HepG2 (cell line): ENCODE data around the gene TNFAIP2. TPM values are rescaled to one million over a fixed set of nuclear protein-coding genes. Genes with fewer than 3 reads are reported as not detected.

Source experiments
- ATAC-seq: fragments of 200-7000 bp; cut with Tn5 transposase; 3 replicates; pipeline ENCODE4 v1.9.1; 2020; ENCODE audit warnings: mild to moderate bottlenecking, moderate library complexity
- BruUV-seq: library from RNA; stranded (reverse); fragments of 400-500 nt; replicated peaks from 2 replicates; lab custom pipeline; 2021; lab: Mats Ljungman, UMichigan
- CTCF ChIA-PET: fragments of 300-600 bp; formaldehyde crosslinking; extraction: SDS; loops from one replicate; lab custom pipeline; 2021; ENCODE audit warnings: low total read pairs, inconsistent platforms, low intra/inter-chr PET ratio; lab: Yijun Ruan, JAX
- POLR2A ChIA-PET: fragments of 350-600 bp; sonication (Branson Sonifier 250); formaldehyde crosslinking; loops from one replicate; lab custom pipeline; 2020; ENCODE audit warnings: antibody characterized with exemption, inconsistent platforms; lab: Yijun Ruan, JAX
- DNase-seq: peaks from one replicate; pipeline ENCODE4 v3.0.0-alpha.2; 2015; ENCODE audit warnings: low spot score
- FAIRE-seq: peaks from 3 replicates; lab custom pipeline; 2011; peaks lifted over from hg19 to GRCh38; lab: Jason Lieb, UNC
- H2AFZ ChIP-seq: one replicate; pipeline ENCODE4 v1.6.1; 2011; ENCODE audit warnings: low read length, inconsistent platforms
- H3K27ac ChIP-seq: fragments of 300-600 bp; 3 replicates; pipeline ENCODE4 v1.8.0; 2011; ENCODE audit warnings: mixed run types, mild to moderate bottlenecking, mixed read lengths, low read length, inconsistent platforms; ENCODE audit not compliant: insufficient read depth; ENCODE audit errors: extremely low read length
- H3K27me3 ChIP-seq, 2 experiments: fragments of 200-600 bp in 1 of 2; 2 replicates in 1 of 2; 3 replicates in 1 of 2; pipeline versions ENCODE4 v1.6.0 to v1.8.0; 2011; ENCODE audit warnings: low read length in 2 of 2, mild to moderate bottlenecking in 2 of 2, moderate library complexity in 2 of 2, inconsistent platforms in 1 of 2; ENCODE audit not compliant: insufficient read depth in 2 of 2, control insufficient read depth in 1 of 2
- H3K36me3 ChIP-seq, 2 experiments: fragments of 200-600 bp in 1 of 2; replicated peaks in 1 of 2; 2 replicates in 1 of 2; 3 replicates in 1 of 2; pipeline versions ENCODE4 v1.5.1 to v1.8.0; 2011; ENCODE audit warnings: low read length in 2 of 2, inconsistent platforms in 1 of 2; ENCODE audit not compliant: insufficient read depth in 2 of 2, control insufficient read depth in 1 of 2
- H3K4me1 ChIP-seq: 2 replicates; pipeline ENCODE4 v1.5.1; 2012; ENCODE audit warnings: low read length, inconsistent platforms; ENCODE audit not compliant: insufficient read depth
- H3K4me2 ChIP-seq: 2 replicates; pipeline ENCODE4 v1.6.0; 2011; ENCODE audit warnings: low read depth, low read length, inconsistent platforms
- H3K4me3 ChIP-seq, 3 experiments: fragments of 200-600 bp in 1 of 3; sonication (generic), shearing (Covaris generic) in 1 of 3; replicated peaks in 1 of 3; 2 replicates each; pipeline ENCODE4 v1.5.1; 2011 to 2016; ENCODE audit warnings: low read length in 3 of 3, inconsistent platforms in 2 of 3, low read depth in 2 of 3, mild to moderate bottlenecking in 2 of 3, control low read depth in 1 of 3, mixed read lengths in 1 of 3; ENCODE audit not compliant: insufficient read depth in 1 of 3
- H3K79me2 ChIP-seq: one replicate; pipeline ENCODE4 v1.6.1; 2011; ENCODE audit warnings: low read length, inconsistent platforms; ENCODE audit not compliant: insufficient read depth
- H3K9ac ChIP-seq: 2 replicates; pipeline ENCODE4 v1.6.0; 2011; ENCODE audit warnings: mild to moderate bottlenecking, low read depth, low read length, inconsistent platforms; ENCODE audit not compliant: insufficient read depth
- H3K9me3 ChIP-seq: 2 replicates; pipeline ENCODE4 v1.5.1; 2012; ENCODE audit warnings: mild to moderate bottlenecking, low read length
- H4K20me1 ChIP-seq: 2 replicates; pipeline ENCODE4 v1.6.0; 2011; ENCODE audit warnings: inconsistent platforms, mild to moderate bottlenecking, low read length, moderate library complexity; ENCODE audit not compliant: insufficient read depth
- CBX5 ChIP-seq: sonication (generic); formaldehyde crosslinking; IDR thresholded peaks from 2 replicates; pipeline ENCODE4 v1.4.0; 2020; ENCODE audit warnings: missing genetic modification reagents, borderline replicate concordance
- LCORL ChIP-seq, 2 experiments: fragments of 450-650 bp in 1 of 2; sonication (generic) in 1 of 2; formaldehyde crosslinking in 1 of 2; IDR thresholded peaks; 2 replicates each; pipeline versions ENCODE4 v1.5.0 to v1.6.1; 2017 to 2020; ENCODE audit warnings: antibody characterized with exemption in 1 of 2, missing genetic modification reagents in 1 of 2
- SYNCRIP ChIP-seq: fragments of 200-400 bp; formaldehyde crosslinking; IDR thresholded peaks from 2 replicates; pipeline ENCODE4 v1.6.1; 2018; ENCODE audit warnings: mild to moderate bottlenecking, low read depth, low read length; ENCODE audit not compliant: insufficient read depth
- ZFX ChIP-seq: sonication (generic); formaldehyde crosslinking; IDR thresholded peaks from 2 replicates; pipeline ENCODE4 v1.4.0; 2020; ENCODE audit warnings: mild to moderate bottlenecking, low read depth, missing genetic modification reagents, moderate library complexity
- WGBS: methylation state at CpG from one replicate; pipeline ENCODE4 v1.1.6; 2017; ENCODE audit warnings: low lambda C conversion rate; 5-methylcytosine and 5-hydroxymethylcytosine counted together
- in situ Hi-C: cut with HindIII; loops from 2 replicates; pipeline ENCODE4 v1.10.0; 2017; ENCODE audit warnings: low pct_unique_long_range_greater_than_20kb; ENCODE audit not compliant: extremely low pct_ligation_motif_present
- intact Hi-C: fragments of 100-400 bp; cut with micrococcal nuclease; formaldehyde crosslinking; loops from one replicate; pipeline ENCODE4 v1.10.0; 2022; ENCODE audit not compliant: unreplicated experiment
- polyA plus RNA-seq, 8 experiments: library from polyadenylated mRNA; depleted of rRNA in 3 of 8; stranded (reverse) in 7 of 8; unstranded in 1 of 8; fragments of >200 nt; fragmentation: Illumina TruSeq in 4 of 8; extraction: Trizol in 4 of 8; gene quantifications; 2 replicates each; pipeline versions ENCODE4 v1.2.1 to v1.2.3, GENCODE V29; 2011 to 2016; ENCODE audit warnings: low read depth in 4 of 8, missing spikeins in 1 of 8, mixed read lengths in 1 of 8; ENCODE audit not compliant: insufficient read depth in 1 of 8
- total RNA-seq, 5 experiments: library from RNA; depleted of rRNA; stranded (reverse); fragments of >200 nt; fragmentation: Illumina TruSeq; extraction: Trizol; gene quantifications; 2 replicates each; pipeline ENCODE4 v1.2.3, GENCODE V29; 2016; ENCODE audit warnings: low read depth in 1 of 5
- TF ChIP-seq, protein P1 (sequence below): sonication (generic); formaldehyde crosslinking; IDR thresholded peaks from 2 replicates; pipeline ENCODE4 v1.4.0; 2020; ENCODE audit warnings: low read depth, mild to moderate bottlenecking, missing genetic modification reagents
- TF ChIP-seq, protein P2 (sequence below): sonication (generic); formaldehyde crosslinking; IDR thresholded peaks from 2 replicates; pipeline ENCODE4 v1.5.0; 2020; ENCODE audit warnings: missing genetic modification reagents
- TF ChIP-seq, protein P3 (sequence below), 2 experiments: sonication (generic) in 1 of 2; formaldehyde crosslinking in 1 of 2; IDR thresholded peaks; 2 replicates each; pipeline versions ENCODE4 v1.6.1 to v1.9.0; 2014 to 2022; ENCODE audit warnings: antibody characterized with exemption in 1 of 2, borderline replicate concordance in 1 of 2, inconsistent platforms in 1 of 2, low read depth in 1 of 2, missing genetic modification reagents in 1 of 2
- TF ChIP-seq, protein P4 (sequence below): sonication (generic); formaldehyde crosslinking; IDR thresholded peaks from 2 replicates; pipeline ENCODE4 v1.9.0; 2021; ENCODE audit warnings: missing genetic modification reagents, mild to moderate bottlenecking, borderline replicate concordance

Gene TNFAIP2
- total and polyA plus RNA-seq, 2 of the 13 experiments (the other 11 are each of a cell fraction or from before 2014, with no cell fraction given), result 0.46 to 1.5 TPM

DNA sequence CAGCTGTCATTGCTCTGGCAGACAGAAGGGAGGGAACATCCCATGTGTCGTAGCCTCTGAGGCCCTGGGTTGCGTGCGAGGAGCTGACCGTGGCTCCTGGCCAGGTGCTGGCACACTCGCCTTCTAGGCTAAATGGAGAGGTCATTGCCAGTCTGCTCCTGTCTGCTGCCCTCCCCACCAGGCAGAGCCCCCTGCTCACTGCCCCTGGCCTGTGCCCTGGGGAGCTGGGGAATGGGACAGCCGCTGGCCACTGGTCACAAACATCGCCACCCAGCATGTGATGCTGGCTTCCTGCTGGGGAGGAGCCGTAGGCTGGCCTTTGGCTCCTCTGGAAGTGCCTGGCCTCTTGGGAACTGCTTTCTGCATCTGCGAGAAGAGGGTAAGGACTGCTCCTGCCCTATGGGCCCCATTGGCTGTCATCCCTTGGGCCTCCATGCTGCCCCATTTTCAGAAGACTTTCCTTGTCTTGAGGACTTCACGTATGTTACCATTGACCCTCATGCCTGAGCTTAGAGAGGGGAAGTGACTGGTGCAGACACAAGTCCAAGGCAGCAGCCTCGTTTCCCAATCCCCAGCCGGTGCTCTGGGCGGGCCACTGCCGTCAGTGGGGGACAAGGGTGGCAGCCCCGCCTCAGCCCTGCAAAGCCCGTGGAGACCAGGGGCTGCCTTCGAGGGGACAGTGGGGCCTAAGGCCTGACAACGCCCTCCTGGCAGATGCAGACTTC lies 2.0 kb upstream of the TNFAIP2 start:
- DNase-seq (no peak), ATAC-seq (peak; percentile 53), FAIRE-seq (peak; percentile 4)
- no peaks in the 10 kb centered on the region for H3K9me3 ChIP-seq
- H3K79me2 ChIP-seq, result no peaks in the 10 kb centered on the region
- POLR2A ChIA-PET, result interaction anchor here (0.8 kb wide), 1 partner anchor 15 kb away, joined by 3 read pairs; no protein-coding TSS in a partner anchor
- no peak overlapping the region for H2AFZ ChIP-seq
- H3K4me2 ChIP-seq, result peak overlapping the region; percentile 70
- intact Hi-C loops, result no loop called here
- in situ Hi-C loops, result no loop called here
- H3K9ac ChIP-seq, result no peak overlapping the region; the same call in 1 of the 2 replicates
- CTCF ChIA-PET, result no interaction called here
- no TSS peak for BruUV-seq
- peaks cover 50% of the 10 kb centered on the region for H3K4me1 ChIP-seq
- WGBS, result 0% methylated on average over 11 of the region's 18 CpGs
- H3K36me3 ChIP-seq, result no peaks in the 10 kb centered on the region
- no peaks in the 10 kb centered on the region; the same call in 1 of the 2 replicates for H4K20me1 ChIP-seq
- H3K4me3 ChIP-seq, result peak overlapping the region in 1 of 3 experiments; percentile 37; a peak in 2 of 6 replicates
- no peak overlapping the region for H3K27ac ChIP-seq
- peaks cover 1 to 46% of the 10 kb centered on the region in 2 experiments; a peak in 4 of 5 replicates for H3K27me3 ChIP-seq
- TF ChIP-seq, protein P1, sequence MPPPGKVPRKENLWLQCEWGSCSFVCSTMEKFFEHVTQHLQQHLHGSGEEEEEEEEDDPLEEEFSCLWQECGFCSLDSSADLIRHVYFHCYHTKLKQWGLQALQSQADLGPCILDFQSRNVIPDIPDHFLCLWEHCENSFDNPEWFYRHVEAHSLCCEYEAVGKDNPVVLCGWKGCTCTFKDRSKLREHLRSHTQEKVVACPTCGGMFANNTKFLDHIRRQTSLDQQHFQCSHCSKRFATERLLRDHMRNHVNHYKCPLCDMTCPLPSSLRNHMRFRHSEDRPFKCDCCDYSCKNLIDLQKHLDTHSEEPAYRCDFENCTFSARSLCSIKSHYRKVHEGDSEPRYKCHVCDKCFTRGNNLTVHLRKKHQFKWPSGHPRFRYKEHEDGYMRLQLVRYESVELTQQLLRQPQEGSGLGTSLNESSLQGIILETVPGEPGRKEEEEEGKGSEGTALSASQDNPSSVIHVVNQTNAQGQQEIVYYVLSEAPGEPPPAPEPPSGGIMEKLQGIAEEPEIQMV (CRISPR knock-in tag), result no peak
- TF ChIP-seq ZFX (CRISPR knock-in tag), result peak; percentile 34; the same call in 1 of the 2 replicates
- TF ChIP-seq, protein P2, sequence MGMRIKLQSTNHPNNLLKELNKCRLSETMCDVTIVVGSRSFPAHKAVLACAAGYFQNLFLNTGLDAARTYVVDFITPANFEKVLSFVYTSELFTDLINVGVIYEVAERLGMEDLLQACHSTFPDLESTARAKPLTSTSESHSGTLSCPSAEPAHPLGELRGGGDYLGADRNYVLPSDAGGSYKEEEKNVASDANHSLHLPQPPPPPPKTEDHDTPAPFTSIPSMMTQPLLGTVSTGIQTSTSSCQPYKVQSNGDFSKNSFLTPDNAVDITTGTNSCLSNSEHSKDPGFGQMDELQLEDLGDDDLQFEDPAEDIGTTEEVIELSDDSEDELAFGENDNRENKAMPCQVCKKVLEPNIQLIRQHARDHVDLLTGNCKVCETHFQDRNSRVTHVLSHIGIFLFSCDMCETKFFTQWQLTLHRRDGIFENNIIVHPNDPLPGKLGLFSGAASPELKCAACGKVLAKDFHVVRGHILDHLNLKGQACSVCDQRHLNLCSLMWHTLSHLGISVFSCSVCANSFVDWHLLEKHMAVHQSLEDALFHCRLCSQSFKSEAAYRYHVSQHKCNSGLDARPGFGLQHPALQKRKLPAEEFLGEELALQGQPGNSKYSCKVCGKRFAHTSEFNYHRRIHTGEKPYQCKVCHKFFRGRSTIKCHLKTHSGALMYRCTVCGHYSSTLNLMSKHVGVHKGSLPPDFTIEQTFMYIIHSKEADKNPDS (CRISPR knock-in tag), result no peak
- TF ChIP-seq, protein P3, sequence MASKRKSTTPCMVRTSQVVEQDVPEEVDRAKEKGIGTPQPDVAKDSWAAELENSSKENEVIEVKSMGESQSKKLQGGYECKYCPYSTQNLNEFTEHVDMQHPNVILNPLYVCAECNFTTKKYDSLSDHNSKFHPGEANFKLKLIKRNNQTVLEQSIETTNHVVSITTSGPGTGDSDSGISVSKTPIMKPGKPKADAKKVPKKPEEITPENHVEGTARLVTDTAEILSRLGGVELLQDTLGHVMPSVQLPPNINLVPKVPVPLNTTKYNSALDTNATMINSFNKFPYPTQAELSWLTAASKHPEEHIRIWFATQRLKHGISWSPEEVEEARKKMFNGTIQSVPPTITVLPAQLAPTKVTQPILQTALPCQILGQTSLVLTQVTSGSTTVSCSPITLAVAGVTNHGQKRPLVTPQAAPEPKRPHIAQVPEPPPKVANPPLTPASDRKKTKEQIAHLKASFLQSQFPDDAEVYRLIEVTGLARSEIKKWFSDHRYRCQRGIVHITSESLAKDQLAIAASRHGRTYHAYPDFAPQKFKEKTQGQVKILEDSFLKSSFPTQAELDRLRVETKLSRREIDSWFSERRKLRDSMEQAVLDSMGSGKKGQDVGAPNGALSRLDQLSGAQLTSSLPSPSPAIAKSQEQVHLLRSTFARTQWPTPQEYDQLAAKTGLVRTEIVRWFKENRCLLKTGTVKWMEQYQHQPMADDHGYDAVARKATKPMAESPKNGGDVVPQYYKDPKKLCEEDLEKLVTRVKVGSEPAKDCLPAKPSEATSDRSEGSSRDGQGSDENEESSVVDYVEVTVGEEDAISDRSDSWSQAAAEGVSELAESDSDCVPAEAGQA (IDR thresholded peaks at IDR 0.05; ENCODE audit: low read depth), result no peak
- TF ChIP-seq, protein P3 (CRISPR knock-in tag; IDR thresholded peaks at IDR 0.05; ENCODE audit: borderline replicate concordance), result no peak
- no peak for TF ChIP-seq SYNCRIP
- peak; percentile 46; the same call in 1 of the 2 replicates for TF ChIP-seq CBX5 (CRISPR knock-in tag)
- TF ChIP-seq, protein P4, sequence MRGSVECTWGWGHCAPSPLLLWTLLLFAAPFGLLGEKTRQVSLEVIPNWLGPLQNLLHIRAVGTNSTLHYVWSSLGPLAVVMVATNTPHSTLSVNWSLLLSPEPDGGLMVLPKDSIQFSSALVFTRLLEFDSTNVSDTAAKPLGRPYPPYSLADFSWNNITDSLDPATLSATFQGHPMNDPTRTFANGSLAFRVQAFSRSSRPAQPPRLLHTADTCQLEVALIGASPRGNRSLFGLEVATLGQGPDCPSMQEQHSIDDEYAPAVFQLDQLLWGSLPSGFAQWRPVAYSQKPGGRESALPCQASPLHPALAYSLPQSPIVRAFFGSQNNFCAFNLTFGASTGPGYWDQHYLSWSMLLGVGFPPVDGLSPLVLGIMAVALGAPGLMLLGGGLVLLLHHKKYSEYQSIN (CRISPR knock-in tag), result no peak
- TF ChIP-seq LCORL (IDR thresholded peaks at IDR 0.05), result no peak
- TF ChIP-seq LCORL (CRISPR knock-in tag; IDR thresholded peaks at IDR 0.05), result peak; percentile 19; the same call in 1 of the 2 replicates
